SK-N-SH (cell line): ENCODE measurements around the gene SLC35D3. TPM values are rescaled to one million over a fixed set of nuclear protein-coding genes. Genes with fewer than 3 reads are reported as not detected.
"Not testable (repeated sequence)": the region's sequence is repeated elsewhere in the genome, so short reads cannot be mapped to it uniquely, and the experiment has no call there.

ENCODE experiments used
- CTCF ChIA-PET: fragments of 300-600, 350-600 bp; formaldehyde crosslinking; extraction: SDS; loops from one replicate; lab custom pipeline; 2021; lab: Yijun Ruan, JAX
- POLR2A ChIA-PET: fragments of 350-600 bp; sonication (Branson Sonifier 250); formaldehyde crosslinking; extraction: SDS; loops from one replicate; lab custom pipeline; 2020; ENCODE audit warnings: antibody characterized with exemption, inconsistent platforms; lab: Yijun Ruan, JAX
- DNase-seq: peaks from one replicate; pipeline ENCODE4 v3.0.0; 2012
- H2AFZ ChIP-seq: fragments of 200-600 bp; sonication (generic); 2 replicates; pipeline ENCODE4 v1.8.1; 2016; ENCODE audit warnings: antibody characterized with exemption, mild to moderate bottlenecking, low read depth
- H3F3A ChIP-seq: fragments of 200-600 bp; sonication (generic); replicated peaks from 2 replicates; pipeline ENCODE3; 2016; ENCODE audit warnings: antibody characterized with exemption, mild to moderate bottlenecking; ENCODE audit not compliant: insufficient read depth
- H3K27ac ChIP-seq, 2 experiments: fragments of 200-500 bp in 1 of 2; fragments of 200-600 bp in 1 of 2; sonication (Bioruptor generic) in 1 of 2; sonication (generic), shearing (Covaris generic) in 1 of 2; 2 replicates each; pipeline versions ENCODE4 v1.5.1 to v1.6.1; 2014 to 2016; ENCODE audit warnings: low read depth in 2 of 2, inconsistent platforms in 1 of 2, low read length in 1 of 2, mild to moderate bottlenecking in 1 of 2, mixed read lengths in 1 of 2
- H3K27me3 ChIP-seq: fragments of 200-600 bp; sonication (generic), shearing (Covaris generic); 2 replicates; pipeline ENCODE4 v1.6.1; 2016; ENCODE audit warnings: mixed run types; ENCODE audit not compliant: insufficient read depth
- H3K36me3 ChIP-seq, 2 experiments: fragments of 200-500 bp in 1 of 2; fragments of 200-600 bp in 1 of 2; sonication (Bioruptor generic) in 1 of 2; sonication (generic) in 1 of 2; replicated peaks in 1 of 2; 2 replicates each; pipeline versions ENCODE3 to v1.5.1; 2014 to 2016; ENCODE audit warnings: low read length in 1 of 2, mild to moderate bottlenecking in 1 of 2; ENCODE audit not compliant: insufficient read depth in 2 of 2, control insufficient read depth in 1 of 2
- H3K4me1 ChIP-seq, 2 experiments: fragments of 200-500 bp in 1 of 2; fragments of 200-600 bp in 1 of 2; sonication (Bioruptor generic) in 1 of 2; sonication (generic), shearing (Covaris generic) in 1 of 2; 2 replicates each; pipeline versions ENCODE4 v1.5.1 to v1.6.1; 2014 to 2016; ENCODE audit warnings: low read depth in 1 of 2, low read length in 1 of 2, mixed run types in 1 of 2; ENCODE audit not compliant: insufficient read depth in 2 of 2, control insufficient read depth in 1 of 2
- H3K4me2 ChIP-seq: fragments of 200-600 bp; sonication (generic), shearing (Covaris generic); 2 replicates; pipeline ENCODE4 v1.6.1; 2017; ENCODE audit warnings: mixed run types
- H3K4me3 ChIP-seq, 2 experiments: fragments of 200-500 bp in 1 of 2; fragments of 200-600 bp in 1 of 2; sonication (Bioruptor generic) in 1 of 2; sonication (generic), shearing (Covaris generic) in 1 of 2; 2 replicates each; pipeline versions ENCODE4 v1.5.1 to v1.8.1; 2014 to 2016; ENCODE audit warnings: low read depth in 2 of 2, inconsistent platforms in 1 of 2, low read length in 1 of 2, mild to moderate bottlenecking in 1 of 2, mixed read lengths in 1 of 2, moderate library complexity in 1 of 2
- H3K79me2 ChIP-seq: fragments of 200-600 bp; sonication (generic); 2 replicates; pipeline ENCODE4 v1.8.1; 2017; ENCODE audit warnings: mild to moderate bottlenecking; ENCODE audit not compliant: insufficient read depth
- H3K9ac ChIP-seq: fragments of 200-600 bp; sonication (generic); 2 replicates; pipeline ENCODE4 v1.6.1; 2017; ENCODE audit warnings: mixed run types
- H3K9me2 ChIP-seq: fragments of 200-600 bp; sonication (generic); 2 replicates; pipeline ENCODE4 v1.6.1; 2017; ENCODE audit warnings: mixed run types
- H3K9me3 ChIP-seq: fragments of 200-600 bp; sonication (generic); 2 replicates; pipeline ENCODE4 v1.6.1; 2017; ENCODE audit warnings: mixed run types, mild to moderate bottlenecking, moderate library complexity
- H4K20me1 ChIP-seq: fragments of 200-600 bp; sonication (generic); 2 replicates; pipeline ENCODE4 v1.6.1; 2017; ENCODE audit warnings: mild to moderate bottlenecking, mixed run types; ENCODE audit not compliant: insufficient read depth
- CTCF ChIP-seq: fragments of 200-600 bp; sonication (generic); IDR thresholded peaks from 2 replicates; pipeline ENCODE4 v1.6.1; 2017; ENCODE audit warnings: antibody characterized with exemption, mild to moderate bottlenecking, moderate library complexity
- GABPA ChIP-seq: IDR thresholded peaks from 2 replicates; pipeline ENCODE4 v1.4.0; 2012; ENCODE audit warnings: low read depth, mild to moderate bottlenecking
- IRF3 ChIP-seq: fragments of 150-350 bp; IDR thresholded peaks from 2 replicates; pipeline ENCODE4 v1.6.1; 2016; ENCODE audit warnings: mild to moderate bottlenecking, low read depth, low read length
- JUND ChIP-seq: IDR thresholded peaks from 2 replicates; pipeline ENCODE4 v1.4.0; 2012
- MEF2A ChIP-seq: IDR thresholded peaks from 2 replicates; pipeline ENCODE4 v1.4.0; 2012; ENCODE audit warnings: low read depth, borderline replicate concordance
- NFIC ChIP-seq: IDR thresholded peaks from 2 replicates; pipeline ENCODE4 v1.4.0; 2012; ENCODE audit warnings: borderline replicate concordance
- TCF12 ChIP-seq: IDR thresholded peaks from 2 replicates; pipeline ENCODE4 v1.4.0; 2012
- WGBS: methylation state at CpG from one replicate; pipeline ENCODE4 v1.1.6; 2017; ENCODE audit warnings: low lambda C conversion rate; 5-methylcytosine and 5-hydroxymethylcytosine counted together
- polyA plus RNA-seq, 3 experiments: library from polyadenylated mRNA; depleted of rRNA; stranded (reverse); fragments of >200 nt; gene quantifications; 2 replicates each; pipeline ENCODE4 v1.2.3, GENCODE V29; 2012

The SLC35D3 gene
- polyA plus RNA-seq, 1 of the 3 experiments (the other 2 are of a cell fraction) = 0.05 TPM

GRCh38 chr6:136959935-136960334 is 37.8 kb downstream of the SLC35D3 start:
- CTCF ChIA-PET = interaction anchor here (0.7 to 1.3 kb wide), 3 partner anchors 9 to 459 kb away, joined by 3 to 4 read pairs (median 4); partner anchors contain the start of gene SLC35D3
- not testable (repeated sequence) for H3K27me3 ChIP-seq, H4K20me1 ChIP-seq, H3K9ac ChIP-seq, DNase-seq, H3K4me3 ChIP-seq, H3K9me3 ChIP-seq, H3K9me2 ChIP-seq, H3K79me2 ChIP-seq, H2AFZ ChIP-seq, H3F3A ChIP-seq, H3K36me3 ChIP-seq, H3K4me2 ChIP-seq
- WGBS = 78% methylated on average over 6 of the region's 6 CpGs
- Histone ChIP-seq H3K4me1 (peaks cover 0 to 19% of the 10 kb centered on the region in 2 experiments; a peak in 3 of 4 replicates), H3K27ac (peak overlapping the region in 1 of 2 experiments; percentile 71; a peak in 1 of 4 replicates)
- POLR2A ChIA-PET = interaction anchor here (0.7 to 2.2 kb wide), 5 partner anchors 9 to 102 kb away, joined by 3 to 8 read pairs (median 6); partner anchors contain the start of gene SLC35D3

GRCh38 chr6:136960781-136961180 is 38.7 kb downstream of the SLC35D3 start:
- no peaks in the 10 kb centered on the region for H3K79me2 ChIP-seq
- H3K9me2 ChIP-seq = no peaks in the 10 kb centered on the region
- no peaks in the 10 kb centered on the region for H3K27me3 ChIP-seq
- ChIA-PET CTCF (interaction anchor here (1.1 to 1.3 kb wide), 3 partner anchors 8 to 93 kb away, joined by 3 to 4 read pairs (median 4); partner anchors contain the start of gene SLC35D3), POLR2A (interaction anchor here (1.2 to 2.2 kb wide), 3 partner anchors 23 to 39 kb away, joined by 3 to 8 read pairs (median 3); partner anchors contain the start of gene SLC35D3)
- H3K36me3 ChIP-seq = no peaks in the 10 kb centered on the region
- TF ChIP-seq JUND (no peak), TCF12 (no peak)
- WGBS = 91% methylated on average over 3 of the region's 3 CpGs
- H3K4me3 ChIP-seq = no peak overlapping the region
- no peak for DNase-seq
- no peak overlapping the region for H2AFZ ChIP-seq
- peaks cover 0 to 19% of the 10 kb centered on the region in 2 experiments; a peak in 3 of 4 replicates for H3K4me1 ChIP-seq
- H3K4me2 ChIP-seq = no peak overlapping the region
- H3K9me3 ChIP-seq = no peaks in the 10 kb centered on the region
- no peak overlapping the region for H3K9ac ChIP-seq
- H3K27ac ChIP-seq = peak overlapping the region in 1 of 2 experiments; percentile 34; a peak in 1 of 4 replicates
- H3F3A ChIP-seq = no peaks in the 10 kb centered on the region
- no peaks in the 10 kb centered on the region for H4K20me1 ChIP-seq

GRCh38 chr6:136961848-136962247 is 39.7 kb downstream of the SLC35D3 start:
- Histone ChIP-seq H3K4me1 (peaks cover 0 to 19% of the 10 kb centered on the region in 2 experiments; a peak in 2 of 4 replicates), H3K36me3 (no peaks in the 10 kb centered on the region), H3K9ac (no peak overlapping the region), H2AFZ (no peak overlapping the region), H3K27ac (peak overlapping the region in 1 of 2 experiments; percentile 86; a peak in 2 of 4 replicates), H3K4me3 (no peak overlapping the region), H3K79me2 (no peaks in the 10 kb centered on the region), H3K9me2 (no peaks in the 10 kb centered on the region), H4K20me1 (no peaks in the 10 kb centered on the region), H3K9me3 (no peaks in the 10 kb centered on the region), H3K4me2 (no peak overlapping the region), H3F3A (no peaks in the 10 kb centered on the region), H3K27me3 (no peaks in the 10 kb centered on the region)
- TF ChIP-seq GABPA (no peak), NFIC (no peak), MEF2A (no peak), IRF3 (no peak), CTCF (no peak)
- WGBS = 54% methylated on average over 5 of the region's 5 CpGs
- ChIA-PET CTCF (interaction anchor here (1.1 kb wide), 1 partner anchor 18 kb away, joined by 3 read pairs; no protein-coding TSS in a partner anchor), POLR2A (interaction anchor here (2.0 kb wide), 1 partner anchor 40 kb away, joined by 10 read pairs; the partner anchor contains the start of gene SLC35D3)
- DNase-seq = no peak
